ENCODE data around the gene IMMP2L. TPM values are rescaled to one million over a fixed set of nuclear protein-coding genes. Genes with fewer than 3 reads are reported as not detected.

Gene IMMP2L
- total and polyA plus RNA-seq, 7 donors, result 9.3 to 43.0 (median 19.2) TPM

GRCh38 chr7:111532625-111533024, 29.7 kb downstream of the IMMP2L start:
- no peak for DNase-seq
- no peak overlapping the region for H3K4me3 ChIP-seq
- H3K36me3 ChIP-seq (ENCODE audit: insufficient read depth in 1 of 2, low read depth in 1 of 2), result no peaks in the 10 kb centered on the region
- peaks cover 26% of the 10 kb centered on the region for H3K4me1 ChIP-seq
- ATAC-seq, result peak in 2 of 4 donors; percentile 56 to 59
- H3K9me3 ChIP-seq, result no peaks in the 10 kb centered on the region
- H3K27ac ChIP-seq, result no peak overlapping the region
- no peak for TF ChIP-seq CTCF (IDR thresholded peaks at IDR 0.05)
- no peaks in the 10 kb centered on the region for H3K27me3 ChIP-seq (ENCODE audit: insufficient read depth in 3 of 3, low read length in 2 of 3)
- intact Hi-C loops (cut with DNase I), result no loop called here

- no peak overlapping the region for H3K4me3 ChIP-seq
- peaks cover 27% of the 10 kb centered on the region for H3K4me1 ChIP-seq
- H3K27ac ChIP-seq, result no peak overlapping the region
- ATAC-seq (peak; percentile 37 to 90 (median 74)), DNase-seq (no peak)
- no peaks in the 10 kb centered on the region for H3K9me3 ChIP-seq
- 62 to 69% (median 64%) methylated on average over 3 of the region's 3 CpGs for WGBS, 3 donors
- intact Hi-C loops (cut with DNase I), result no loop called here
- no peak for TF ChIP-seq CTCF (IDR thresholded peaks at IDR 0.05)
- no peaks in the 10 kb centered on the region for H3K27me3 ChIP-seq (ENCODE audit: insufficient read depth in 3 of 3, low read length in 2 of 3)
- no peaks in the 10 kb centered on the region for H3K36me3 ChIP-seq (ENCODE audit: insufficient read depth in 1 of 2, low read depth in 1 of 2)
Observed at GRCh38 chr7:111531993-111532392, 30.3 kb downstream of the IMMP2L start.

- no peak for TF ChIP-seq CTCF (IDR thresholded peaks at IDR 0.05)
- no peaks in the 10 kb centered on the region for H3K9me3 ChIP-seq
- no peak for DNase-seq
- no peak overlapping the region for H3K27ac ChIP-seq
- intact Hi-C loops (cut with DNase I), result no loop called here
- no peak for ATAC-seq
- no peak overlapping the region for H3K4me3 ChIP-seq
- peaks cover 24% of the 10 kb centered on the region for H3K4me1 ChIP-seq
- no peaks in the 10 kb centered on the region for H3K36me3 ChIP-seq (ENCODE audit: insufficient read depth in 1 of 2, low read depth in 1 of 2)
- no peaks in the 10 kb centered on the region for H3K27me3 ChIP-seq (ENCODE audit: insufficient read depth in 3 of 3, low read length in 2 of 3)
Observed at GRCh38 chr7:111530356-111530668, 32.0 kb downstream of the IMMP2L start.

- H3K9me3 ChIP-seq, result no peaks in the 10 kb centered on the region
- no peak for ATAC-seq
- H3K4me1 ChIP-seq, result peaks cover 24% of the 10 kb centered on the region
- no peak for DNase-seq
- no peak for TF ChIP-seq CTCF (IDR thresholded peaks at IDR 0.05)
- H3K27ac ChIP-seq, result no peak overlapping the region
- intact Hi-C loops (cut with DNase I), result no loop called here
- WGBS, 3 donors, result 72 to 83% (median 73%) methylated on average over 1 of the region's 1 CpG
- H3K4me3 ChIP-seq, result no peak overlapping the region
- no peaks in the 10 kb centered on the region for H3K36me3 ChIP-seq (ENCODE audit: insufficient read depth in 1 of 2, low read depth in 1 of 2)
- no peaks in the 10 kb centered on the region for H3K27me3 ChIP-seq (ENCODE audit: insufficient read depth in 3 of 3, low read length in 2 of 3)
Observed at GRCh38 chr7:111529507-111530355, 32.6 kb downstream of the IMMP2L start.

- Histone ChIP-seq H3K4me3 (no peak overlapping the region), H3K27ac (no peak overlapping the region), H3K4me1 (peaks cover 24% of the 10 kb centered on the region), H3K9me3 (no peaks in the 10 kb centered on the region), H3K36me3 (ENCODE audit: insufficient read depth in 1 of 2, low read depth in 1 of 2) (no peaks in the 10 kb centered on the region), H3K27me3 (ENCODE audit: insufficient read depth in 3 of 3, low read length in 2 of 3) (no peaks in the 10 kb centered on the region)
- DNase-seq (no peak), ATAC-seq (no peak)
- no peak for TF ChIP-seq CTCF (IDR thresholded peaks at IDR 0.05)
- intact Hi-C loops (cut with DNase I), result no loop called here
- 91 to 96% (median 95%) methylated on average over 1 of the region's 1 CpG for WGBS, 3 donors
Observed at GRCh38 chr7:111528331-111528730, 34.0 kb downstream of the IMMP2L start.

Measured in psoas muscle (tissue), 8 donors.